Adrenal gland (tissue), 12 donors: ENCODE results near the gene EPSTI1. TPM values are rescaled to one million over a fixed set of nuclear protein-coding genes. Genes with fewer than 3 reads are reported as not detected.

Source experiments
- DNase-seq, 7 donors: peaks; one replicate each; pipeline ENCODE4 v3.0.0-alpha.2; 2019 to 2020
- H3K27ac ChIP-seq, 5 donors: fragments of 200-600 bp; sonication (generic) in 4 of 5; 1 replicate in 3 of 5; 2 replicates in 2 of 5; pipeline versions ENCODE4 v1.5.1 to v1.8.0; 2016 to 2020; ENCODE audit warnings: mild to moderate bottlenecking in 1 of 5
- H3K27me3 ChIP-seq: fragments of 200-600 bp; 2 replicates; pipeline ENCODE4 v1.8.0; 2021
- H3K36me3 ChIP-seq, 2 donors: fragments of 200-600 bp; replicated peaks in 1 of 2; 1 replicate in 1 of 2; 2 replicates in 1 of 2; pipeline versions ENCODE4 v1.5.1 to v1.8.0; 2018 to 2022
- H3K4me1 ChIP-seq, 2 donors: fragments of 200-600 bp; replicated peaks in 1 of 2; 1 replicate in 1 of 2; 2 replicates in 1 of 2; pipeline versions ENCODE4 v1.5.1 to v1.8.0; 2018 to 2021
- H3K4me3 ChIP-seq, 4 donors: fragments of 200-600 bp; sonication (generic) in 3 of 4; one replicate each; pipeline ENCODE4 v1.5.1; 2016 to 2018
- H3K9me3 ChIP-seq, 3 donors: fragments of 200-600 bp; sonication (generic) in 1 of 3; replicated peaks in 1 of 3; 1 replicate in 2 of 3; 2 replicates in 1 of 3; pipeline versions ENCODE4 v1.5.1 to v1.8.0; 2016 to 2021
- POLR2A ChIP-seq, 2 donors: fragments of 450-650 bp; IDR thresholded peaks; one replicate each; pipeline ENCODE4 v1.6.1; 2017; ENCODE audit warnings: antibody characterized with exemption in 2 of 2, mild to moderate bottlenecking in 2 of 2, moderate library complexity in 1 of 2
- whole genome bisulfite sequencing, 4 donors: extraction: QIAGEN DNeasy Blood & Tissue Kit in 2 of 4; methylation state at CpG; one replicate each; pipeline versions ENCODE4 v1.1.5 to v1.1.7; 2013 to 2017; 5-methylcytosine and 5-hydroxymethylcytosine counted together
- intact Hi-C, 2 donors: fragments of 100-400 bp; cut with DNase I; formaldehyde crosslinking; loops; one replicate each; pipeline versions ENCODE4 v1.14.1 to v1.15.0; 2022 to 2023
- polyA plus RNA-seq, 3 donors: library from polyadenylated mRNA; stranded (reverse); fragments of 200-250 nt in 2 of 3; fragments of 350-450 nt in 1 of 3; fragmentation: Illumina TruSeq in 1 of 3; extraction: RNeasy Lipid Tissue Mini Kit (QIAGEN cat#74804) in 1 of 3; gene quantifications; one replicate each; pipeline ENCODE4 v1.2.3, GENCODE V29; 2013 to 2014
- total RNA-seq, 9 donors: library from RNA; depleted of rRNA in 4 of 9; stranded (reverse); fragments of >200 nt in 4 of 9; fragments of 120-200 nt in 1 of 9; fragmentation: NEBNext Ultra II Directional in 1 of 9; extraction: Animal tissue kit (Norgen Biotek cat#: 25700) in 1 of 9; gene quantifications; one replicate each; pipeline versions ENCODE4 v1.1.0 to v1.2.4, GENCODE V29; 2013 to 2023
- TF ChIP-seq, protein P1 (sequence below), 6 experiments: fragments of 450-650 bp in 4 of 6; fragments of 200-600 bp in 2 of 6; sonication (generic) in 1 of 6; IDR thresholded peaks; 1 replicate in 5 of 6; 2 replicates in 1 of 6; pipeline versions ENCODE4 v1.5.1 to v1.8.0; 2016 to 2021; ENCODE audit warnings: antibody characterized with exemption in 6 of 6, mild to moderate bottlenecking in 2 of 6, moderate library complexity in 1 of 6
- donor health status: healthy with polysubstance abuse.
- donor health status: Bipolar disorder and iron deficiency.
- donor health status: DM: yes; HTN: yes; CAD: no.
- donor health status: DM: no; HTN: no; CAD: no.
- donor health status: DM: no; HTN: no; CAD: no.
- donor health status: DM: yes; HTN: yes; CAD: no.

Gene EPSTI1
- total and polyA plus RNA-seq, 12 donors: 6.8 to 36.3 (median 10.2) TPM

DNA sequence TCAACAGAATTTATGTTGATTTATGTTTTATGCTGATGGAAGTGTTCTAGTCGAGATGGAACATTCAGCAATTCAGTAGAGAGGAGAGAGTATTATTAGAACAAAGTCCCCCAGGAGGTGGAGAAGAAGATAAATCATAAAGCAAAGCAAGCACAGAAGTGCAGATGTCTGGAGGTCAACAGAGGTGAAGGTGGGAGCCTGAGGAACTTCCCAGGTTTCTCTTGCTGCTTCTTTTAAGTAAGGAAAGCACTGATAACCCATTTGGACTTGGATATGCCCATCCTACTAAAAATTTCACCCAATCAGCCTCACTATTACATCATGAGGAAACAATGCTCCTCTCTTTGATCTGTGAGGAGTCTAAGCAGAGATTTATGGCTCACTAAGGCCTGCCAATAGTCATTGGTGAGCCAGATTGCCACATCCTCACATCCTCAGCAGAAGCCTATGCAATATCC is 98.8 kb downstream of the EPSTI1 start:
- 0 to 8% (median 1%) methylated on average over 1 of the region's 1 CpG for WGBS, 4 donors
- peak overlapping the region in 4 of 5 donors; percentile 7 to 69 (median 47) for H3K27ac ChIP-seq
- no peaks in the 10 kb centered on the region for H3K9me3 ChIP-seq
- no peak overlapping the region for H3K4me3 ChIP-seq
- no peaks in the 10 kb centered on the region for H3K27me3 ChIP-seq
- intact Hi-C loops: no loop called here
- peaks cover 28 to 35% of the 10 kb centered on the region in 2 donors for H3K4me1 ChIP-seq
- DNase-seq: peak; percentile 42 to 73 (median 67)
- TF ChIP-seq POLR2A (IDR thresholded peaks at IDR 0.05): no peak
- TF ChIP-seq, protein P1, sequence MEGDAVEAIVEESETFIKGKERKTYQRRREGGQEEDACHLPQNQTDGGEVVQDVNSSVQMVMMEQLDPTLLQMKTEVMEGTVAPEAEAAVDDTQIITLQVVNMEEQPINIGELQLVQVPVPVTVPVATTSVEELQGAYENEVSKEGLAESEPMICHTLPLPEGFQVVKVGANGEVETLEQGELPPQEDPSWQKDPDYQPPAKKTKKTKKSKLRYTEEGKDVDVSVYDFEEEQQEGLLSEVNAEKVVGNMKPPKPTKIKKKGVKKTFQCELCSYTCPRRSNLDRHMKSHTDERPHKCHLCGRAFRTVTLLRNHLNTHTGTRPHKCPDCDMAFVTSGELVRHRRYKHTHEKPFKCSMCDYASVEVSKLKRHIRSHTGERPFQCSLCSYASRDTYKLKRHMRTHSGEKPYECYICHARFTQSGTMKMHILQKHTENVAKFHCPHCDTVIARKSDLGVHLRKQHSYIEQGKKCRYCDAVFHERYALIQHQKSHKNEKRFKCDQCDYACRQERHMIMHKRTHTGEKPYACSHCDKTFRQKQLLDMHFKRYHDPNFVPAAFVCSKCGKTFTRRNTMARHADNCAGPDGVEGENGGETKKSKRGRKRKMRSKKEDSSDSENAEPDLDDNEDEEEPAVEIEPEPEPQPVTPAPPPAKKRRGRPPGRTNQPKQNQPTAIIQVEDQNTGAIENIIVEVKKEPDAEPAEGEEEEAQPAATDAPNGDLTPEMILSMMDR (IDR thresholded peaks at IDR 0.05): no peak
- H3K36me3 ChIP-seq: no peaks in the 10 kb centered on the region

DNA sequence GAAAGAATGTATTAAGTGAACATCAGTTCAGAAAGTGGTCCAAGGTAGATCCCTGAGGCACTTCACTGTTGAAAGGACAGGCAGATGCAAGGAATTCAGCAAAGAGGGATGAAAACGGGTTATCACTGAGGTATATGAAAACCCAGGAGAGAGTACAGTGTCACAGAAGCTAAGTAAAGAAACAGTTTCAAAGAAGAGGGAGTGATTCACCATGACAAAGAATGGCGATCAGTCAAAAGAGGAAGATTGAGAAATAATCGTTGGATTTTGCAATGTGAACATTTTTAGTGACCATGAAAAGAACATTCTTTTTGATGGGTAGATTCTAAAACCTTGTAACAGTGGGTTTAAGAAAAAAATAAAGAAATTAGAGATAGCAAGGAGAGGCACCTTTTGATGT is 99.3 kb downstream of the EPSTI1 start:
- DNase-seq: no peak
- H3K36me3 ChIP-seq: no peaks in the 10 kb centered on the region
- H3K9me3 ChIP-seq: no peaks in the 10 kb centered on the region
- no peaks in the 10 kb centered on the region for H3K27me3 ChIP-seq
- peaks cover 28 to 35% of the 10 kb centered on the region in 2 donors for H3K4me1 ChIP-seq
- H3K4me3 ChIP-seq: no peak overlapping the region
- TF ChIP-seq, protein P1 (IDR thresholded peaks at IDR 0.05): no peak
- no peak for TF ChIP-seq POLR2A (IDR thresholded peaks at IDR 0.05)
- 26 to 44% (median 29%) methylated on average over 3 of the region's 3 CpGs for WGBS, 4 donors
- intact Hi-C loops: no loop called here
- peak overlapping the region in 4 of 5 donors; percentile 7 to 69 (median 47) for H3K27ac ChIP-seq

DNA sequence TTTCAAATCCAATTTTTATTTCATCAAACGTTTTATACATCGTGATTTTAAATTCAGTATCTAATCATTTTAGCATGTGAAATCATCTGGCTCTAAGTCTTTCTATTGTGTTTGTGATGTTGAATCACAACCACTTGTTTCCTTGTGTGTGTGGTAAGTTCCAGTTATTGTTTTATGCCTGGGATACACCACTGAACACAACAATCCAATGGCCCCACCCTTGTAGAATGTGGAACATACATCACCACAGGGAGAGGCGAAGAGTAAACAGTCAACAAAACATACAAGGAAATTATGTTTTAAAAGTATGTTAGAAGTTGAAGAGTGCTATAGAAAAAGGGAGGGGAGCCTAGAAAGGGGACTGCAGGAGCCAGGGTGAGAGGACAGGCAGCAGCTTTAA is 100.5 kb downstream of the EPSTI1 start:
- 94 to 97% (median 95%) methylated on average over 3 of the region's 3 CpGs for WGBS, 4 donors
- no peaks in the 10 kb centered on the region for H3K27me3 ChIP-seq
- no peak overlapping the region for H3K4me3 ChIP-seq
- no peak for TF ChIP-seq POLR2A (IDR thresholded peaks at IDR 0.05)
- TF ChIP-seq, protein P1 (IDR thresholded peaks at IDR 0.05): no peak
- H3K36me3 ChIP-seq: peaks cover 0 to 3% of the 10 kb centered on the region in 2 donors
- DNase-seq: no peak
- H3K27ac ChIP-seq: no peak overlapping the region
- peaks cover 28 to 35% of the 10 kb centered on the region in 2 donors for H3K4me1 ChIP-seq
- intact Hi-C loops: no loop called here
- H3K9me3 ChIP-seq: no peaks in the 10 kb centered on the region

DNA sequence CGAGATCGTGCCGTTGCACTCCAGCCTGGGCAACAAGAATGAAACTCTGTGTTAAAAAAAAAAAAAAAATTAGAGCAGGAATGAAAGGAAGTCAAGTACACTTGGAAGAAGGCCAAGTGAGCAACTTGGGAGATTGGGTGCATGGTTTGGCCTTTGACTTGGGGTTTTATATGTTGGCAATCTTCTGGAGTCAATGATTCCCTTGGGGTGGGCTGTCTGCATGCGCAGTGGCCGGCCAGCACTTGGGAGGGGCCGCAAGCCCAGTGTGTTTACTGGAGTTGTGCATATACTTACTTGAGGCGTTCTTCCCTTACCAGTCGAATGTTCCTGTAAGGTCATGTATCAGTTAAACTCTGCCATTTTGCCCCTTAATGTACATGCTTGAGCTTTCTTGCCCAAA is 106.7 kb downstream of the EPSTI1 start:
- TF ChIP-seq, protein P1 (IDR thresholded peaks at IDR 0.05): no peak
- no peak for TF ChIP-seq POLR2A (IDR thresholded peaks at IDR 0.05)
- WGBS, 4 donors: 82 to 92% (median 92%) methylated on average over 8 of the region's 8 CpGs
- intact Hi-C loops: loop anchor here in 1 of 2 donors (10.0 kb wide), 1 partner anchor 259 kb away; no protein-coding TSS in a partner anchor

More for the DNA sequence above, 106.7 kb downstream of the EPSTI1 start:
- peaks cover 8 to 11% of the 10 kb centered on the region in 2 donors for H3K4me1 ChIP-seq
- no peak overlapping the region for H3K27ac ChIP-seq
- DNase-seq: no peak
- peaks cover 0 to 3% of the 10 kb centered on the region in 2 donors for H3K36me3 ChIP-seq
- no peaks in the 10 kb centered on the region for H3K27me3 ChIP-seq
- H3K4me3 ChIP-seq: no peak overlapping the region
- no peaks in the 10 kb centered on the region for H3K9me3 ChIP-seq
